Neural crest cell (in vitro differentiated cells): Measurements from ENCODE around the gene CSH1. TPM values are rescaled to one million over a fixed set of nuclear protein-coding genes. Genes with fewer than 3 reads are reported as not detected.
"Not testable (repeated sequence)": the region's sequence is repeated elsewhere in the genome, so short reads cannot be mapped to it uniquely, and the experiment has no call there.

Experiments used
- DNase-seq: peaks from one replicate; pipeline ENCODE4 v3.0.0; 2021; ENCODE audit warnings: low read depth, mixed read lengths, low spot score
- H3K27ac Mint-ChIP-seq: one replicate; pipeline ENCODE4 v1.8.0; 2021; ENCODE audit warnings: mild to moderate bottlenecking, mixed read lengths; ENCODE audit not compliant: unreplicated experiment
- H3K27me3 Mint-ChIP-seq: 2 replicates; pipeline ENCODE4 v1.8.0; 2021; ENCODE audit warnings: low read depth, mild to moderate bottlenecking, mixed read lengths
- H3K36me3 Mint-ChIP-seq: 2 replicates; pipeline ENCODE4 v1.8.0; 2021; ENCODE audit warnings: low read depth, mild to moderate bottlenecking, mixed read lengths
- H3K4me1 Mint-ChIP-seq: 2 replicates; pipeline ENCODE4 v1.8.0; 2021; ENCODE audit warnings: mixed read lengths
- H3K4me3 Mint-ChIP-seq: one replicate; pipeline ENCODE4 v1.8.0; 2021; ENCODE audit warnings: mild to moderate bottlenecking, mixed read lengths
- H3K9me3 Mint-ChIP-seq: 2 replicates; pipeline ENCODE4 v1.8.0; 2021; ENCODE audit warnings: mixed read lengths
- CTCF ChIP-seq: fragments of 200-600 bp; sonication (generic); conservative IDR thresholded peaks from 2 replicates; pipeline ENCODE4 v1.5.0; 2021; ENCODE audit warnings: antibody characterized with exemption, mild to moderate bottlenecking
- total RNA-seq: library from RNA; stranded (reverse); gene quantifications from 2 replicates; pipeline ENCODE4 v1.2.1, GENCODE V29; 2021

The CSH1 gene
- total RNA-seq, 1 donor from 2014 or later, result not detected

- Mint-ChIP-seq H3K4me1 (no peaks in the 10 kb centered on the region), H3K36me3 (no peaks in the 10 kb centered on the region), H3K27me3 (peaks cover 13% of the 10 kb centered on the region), H3K4me3 (no peak overlapping the region), H3K27ac (no peak overlapping the region), H3K9me3 (no peaks in the 10 kb centered on the region)
- no peak for TF ChIP-seq CTCF
- DNase-seq, result no peak
Measured at GRCh38 chr17:63880706-63881105, 15.7 kb downstream of the CSH1 start.

- not testable (repeated sequence) for H3K27ac Mint-ChIP-seq, H3K36me3 Mint-ChIP-seq, DNase-seq, H3K4me1 Mint-ChIP-seq, H3K4me3 Mint-ChIP-seq, H3K9me3 Mint-ChIP-seq
- peaks cover 13% of the 10 kb centered on the region for H3K27me3 Mint-ChIP-seq
Measured at GRCh38 chr17:63878413-63878812, 18.0 kb downstream of the CSH1 start.

- not testable (repeated sequence) for DNase-seq, H3K36me3 Mint-ChIP-seq, H3K27ac Mint-ChIP-seq, H3K9me3 Mint-ChIP-seq, H3K4me1 Mint-ChIP-seq, H3K4me3 Mint-ChIP-seq
- peaks cover 13% of the 10 kb centered on the region for H3K27me3 Mint-ChIP-seq
Measured at GRCh38 chr17:63874693-63875092, 21.7 kb downstream of the CSH1 start.

- not testable (repeated sequence) for DNase-seq, H3K9me3 Mint-ChIP-seq, H3K4me3 Mint-ChIP-seq, H3K36me3 Mint-ChIP-seq, H3K27ac Mint-ChIP-seq, H3K27me3 Mint-ChIP-seq, H3K4me1 Mint-ChIP-seq
Measured at GRCh38 chr17:63874061-63874626, 22.2 kb downstream of the CSH1 start.

GRCh38 chr17:63873577-63873976 is 22.8 kb downstream of the CSH1 start, which contains the start of gene CSH2:
Gene CSH2, minus strand, starts transcription at chr17:63873677. Its CDS starts 63 bp downstream, at chr17:63873614.
- H3K4me3 Mint-ChIP-seq, H3K27ac Mint-ChIP-seq, DNase-seq, H3K9me3 Mint-ChIP-seq, H3K27me3 Mint-ChIP-seq, H3K4me1 Mint-ChIP-seq, H3K36me3 Mint-ChIP-seq: not testable (repeated sequence)

DNA sequence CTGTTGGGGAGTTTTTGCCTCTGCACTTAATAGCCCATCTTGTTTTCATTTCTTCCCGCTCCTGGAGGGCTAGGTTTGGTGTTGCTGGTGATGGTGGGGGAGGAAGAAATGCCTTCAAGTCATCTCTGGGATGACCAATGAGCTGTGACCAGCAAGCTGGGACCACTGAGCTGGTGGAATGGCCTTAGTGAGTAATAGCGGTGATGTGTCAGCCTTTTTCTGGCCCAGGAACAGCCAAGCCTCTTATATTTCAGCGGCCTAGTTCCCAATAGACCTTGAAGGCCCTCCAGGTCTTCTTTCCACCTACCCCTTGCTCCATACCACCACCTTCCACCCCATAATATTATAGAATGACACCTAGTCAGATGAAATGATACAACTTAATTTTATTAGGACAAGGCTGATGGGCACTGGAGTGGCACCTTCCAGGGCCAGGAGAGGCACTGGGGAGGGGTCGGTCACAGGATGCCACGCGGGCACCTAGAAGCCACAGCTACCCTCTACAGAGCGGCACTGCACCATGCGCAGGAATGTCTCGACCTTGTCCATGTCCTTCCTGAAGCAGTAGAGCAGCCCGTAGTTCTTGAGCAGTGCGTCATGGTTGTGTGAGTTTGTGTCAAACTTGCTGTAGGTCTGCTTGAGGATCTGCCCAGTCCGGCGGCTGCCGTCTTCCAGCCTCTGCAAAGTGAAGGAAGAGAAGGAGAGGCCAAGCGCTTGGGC is 24.6 kb downstream of the CSH1 start:
- not testable (repeated sequence) for H3K4me3 Mint-ChIP-seq, H3K9me3 Mint-ChIP-seq, DNase-seq, H3K27ac Mint-ChIP-seq, H3K36me3 Mint-ChIP-seq, H3K27me3 Mint-ChIP-seq, H3K4me1 Mint-ChIP-seq

DNA sequence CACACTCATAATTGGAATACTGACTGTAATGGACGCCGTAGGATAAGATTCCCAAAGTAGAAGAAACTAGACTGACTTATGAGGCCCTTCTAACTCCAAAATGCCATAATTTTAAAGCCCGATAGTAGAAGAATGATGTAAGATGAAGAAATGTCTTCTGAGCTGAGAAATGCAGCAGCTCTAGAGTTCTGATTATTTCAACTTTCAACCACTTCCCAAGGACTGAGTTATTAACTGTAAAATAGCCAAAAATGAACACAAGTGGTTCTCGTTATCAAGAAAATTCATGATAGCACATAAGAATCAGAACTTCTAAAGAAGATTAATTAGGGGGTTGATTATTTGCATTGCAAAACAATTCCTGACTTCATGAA is 26.1 kb downstream of the CSH1 start:
- H3K27me3 Mint-ChIP-seq, H3K9me3 Mint-ChIP-seq, H3K4me3 Mint-ChIP-seq, H3K27ac Mint-ChIP-seq, H3K4me1 Mint-ChIP-seq, DNase-seq, H3K36me3 Mint-ChIP-seq: not testable (repeated sequence)

- TF ChIP-seq CTCF, result peak; percentile 42
- H3K9me3 Mint-ChIP-seq, H3K27me3 Mint-ChIP-seq, DNase-seq, H3K27ac Mint-ChIP-seq, H3K4me3 Mint-ChIP-seq, H3K36me3 Mint-ChIP-seq, H3K4me1 Mint-ChIP-seq: not testable (repeated sequence)
Measured at GRCh38 chr17:63869491-63870291, 26.7 kb downstream of the CSH1 start.

DNA sequence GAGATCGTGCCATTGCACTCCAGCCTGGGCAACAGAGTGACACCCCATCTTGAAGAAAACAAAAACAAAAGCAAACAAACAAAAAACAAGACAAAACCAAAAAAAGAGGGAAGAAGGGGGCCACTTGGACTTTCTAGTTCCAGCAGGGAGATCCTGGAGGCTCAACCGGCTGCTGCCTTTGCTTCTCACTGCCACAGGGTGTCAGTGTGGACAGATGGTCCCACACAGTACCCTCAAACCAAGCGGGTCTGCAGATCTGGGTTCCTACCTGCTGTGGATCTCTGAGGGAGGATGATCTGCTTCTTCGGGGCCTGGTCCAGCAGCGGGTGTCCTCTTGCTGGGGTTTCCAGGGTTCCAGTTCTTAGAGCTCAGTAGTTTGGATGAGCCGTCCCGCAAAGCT is 29.7 kb downstream of the CSH1 start:
- H3K27ac Mint-ChIP-seq, DNase-seq, H3K36me3 Mint-ChIP-seq, H3K27me3 Mint-ChIP-seq, H3K4me1 Mint-ChIP-seq, H3K9me3 Mint-ChIP-seq, H3K4me3 Mint-ChIP-seq: not testable (repeated sequence)
